T follicular helper cell (primary cell): ENCODE data around the gene CABYR.

Experiments used
- DNase-seq: peaks from one replicate; pipeline ENCODE4 v3.0.0-alpha.2; 2020; ENCODE audit warnings: low read depth

Gene CABYR

GRCh38 chr18:24189664-24190346 is 50.9 kb downstream of the CABYR start:
- no peak for DNase-seq

- DNase-seq = no peak
Observed at GRCh38 chr18:24190590-24190989, 51.7 kb downstream of the CABYR start.

GRCh38 chr18:24195296-24196053 is 56.6 kb downstream of the CABYR start:
- no peak for DNase-seq

- no peak for DNase-seq
Observed at GRCh38 chr18:24196764-24197163, 57.9 kb downstream of the CABYR start.

- no peak for DNase-seq
Observed at GRCh38 chr18:24197412-24197811, 58.5 kb downstream of the CABYR start.

- DNase-seq = no peak
Observed at GRCh38 chr18:24198461-24198860, 59.6 kb downstream of the CABYR start.

- no peak for DNase-seq
Observed at GRCh38 chr18:24199372-24199962, 60.6 kb downstream of the CABYR start.

- DNase-seq = no peak
Observed at GRCh38 chr18:24200494-24201290, 61.8 kb downstream of the CABYR start.

GRCh38 chr18:24201699-24202687 is 63.1 kb downstream of the CABYR start:
- DNase-seq = no peak

GRCh38 chr18:24204904-24205303 is 66.0 kb downstream of the CABYR start:
- no peak for DNase-seq

- DNase-seq = no peak
Observed at GRCh38 chr18:24208270-24209035, 69.6 kb downstream of the CABYR start.

- DNase-seq = no peak
Observed at GRCh38 chr18:24209558-24209957, 70.7 kb downstream of the CABYR start.
